Right hindlimb (tissue), 1 donor: Measurements from ENCODE around the gene SUN2.

Experiments
- DNase-seq: peaks from one replicate; pipeline ENCODE4 v3.0.0-alpha.2; 2018

Gene SUN2

GRCh38 chr22:38715176-38715764 lies 40.5 kb downstream of the SUN2 start:
- DNase-seq, result no peak

GRCh38 chr22:38713921-38714320 lies 41.9 kb downstream of the SUN2 start:
- DNase-seq, result no peak

- DNase-seq, result no peak
These were observed 43.2 kb downstream of the SUN2 start for GRCh38 chr22:38712486-38713207.

GRCh38 chr22:38710866-38711265 lies 44.9 kb downstream of the SUN2 start:
- DNase-seq, result no peak

GRCh38 chr22:38710351-38710750 lies 45.4 kb downstream of the SUN2 start:
- DNase-seq, result no peak

GRCh38 chr22:38709306-38709705 lies 46.5 kb downstream of the SUN2 start:
- DNase-seq, result no peak

- no peak for DNase-seq
These were observed 47.8 kb downstream of the SUN2 start for GRCh38 chr22:38707984-38708383.

- DNase-seq, result no peak
These were observed 48.5 kb downstream of the SUN2 start for GRCh38 chr22:38707346-38707745.

GRCh38 chr22:38706901-38707195 lies 49.0 kb downstream of the SUN2 start:
- DNase-seq, result no peak

GRCh38 chr22:38706101-38706900 lies 49.5 kb downstream of the SUN2 start:
- DNase-seq, result peak; percentile 64

- DNase-seq, result peak; percentile 99
These were observed 50.3 kb downstream of the SUN2 start, which contains the start of gene GTPBP1 for GRCh38 chr22:38705235-38706100. Gene GTPBP1, plus strand, starts transcription at chr22:38705944. Its CDS starts 12 bp downstream, at chr22:38705956.

GRCh38 chr22:38704654-38705234 lies 51.1 kb downstream of the SUN2 start:
- DNase-seq, result no peak

- peak; percentile 95 for DNase-seq
These were observed 54.8 kb downstream of the SUN2 start, which contains the start of gene JOSD1 for GRCh38 chr22:38700789-38701628. Gene JOSD1, minus strand, starts transcription at chr22:38700943. Its CDS starts 956 bp downstream, at chr22:38699987.

GRCh38 chr22:38700270-38700788 lies 55.5 kb downstream of the SUN2 start:
- DNase-seq, result no peak

GRCh38 chr22:38699784-38700183 lies 56.0 kb downstream of the SUN2 start:
- no peak for DNase-seq

- no peak for DNase-seq
These were observed 56.7 kb downstream of the SUN2 start for GRCh38 chr22:38699143-38699542.

- no peak for DNase-seq
These were observed 57.2 kb downstream of the SUN2 start for GRCh38 chr22:38698407-38699094.

GRCh38 chr22:38697425-38698089 lies 58.2 kb downstream of the SUN2 start:
- no peak for DNase-seq

GRCh38 chr22:38696606-38697424 lies 59.0 kb downstream of the SUN2 start:
- no peak for DNase-seq
